ENCODE results near the gene EPS8. TPM values are rescaled to one million over a fixed set of nuclear protein-coding genes. Genes with fewer than 3 reads are reported as not detected.

The EPS8 gene
- total RNA-seq, 1 experiment from 2014 or later, result 97.5 TPM

DNA sequence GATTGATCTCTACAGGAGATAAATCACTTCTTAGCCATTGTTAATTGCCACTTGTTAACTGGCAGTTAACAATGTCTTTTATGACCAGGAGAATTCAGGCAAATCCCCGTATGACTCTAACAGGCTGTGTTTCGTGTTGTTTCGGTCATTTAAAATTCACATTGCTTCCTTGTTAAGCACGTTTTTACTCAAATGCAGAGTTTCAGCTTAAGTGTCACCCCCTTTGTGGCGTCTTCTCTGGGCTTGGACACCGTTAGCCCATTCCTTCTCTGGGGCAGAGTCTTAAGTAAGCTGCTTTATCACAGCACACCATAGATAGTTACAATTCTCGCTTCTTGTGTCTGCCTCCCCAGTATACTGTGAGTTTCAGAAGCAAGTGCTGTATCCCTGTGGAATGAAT, 205.4 kb downstream of the EPS8 start:
- no peaks in the 10 kb centered on the region for H3K4me1 Mint-ChIP-seq (ENCODE audit: low read depth, unreplicated experiment)
- H3K27me3 Mint-ChIP-seq (ENCODE audit: unreplicated experiment), result no peaks in the 10 kb centered on the region
- CTCF ChIA-PET, result interaction anchor here (0.9 to 1.4 kb wide), 7 partner anchors 11 to 272 kb away, joined by 4 to 55 read pairs (median 5); no protein-coding TSS in a partner anchor
- no peak for DNase-seq
- intact Hi-C loops (cut with micrococcal nuclease; ENCODE audit: unreplicated experiment), result loop anchor here (1.0 kb wide), 1 partner anchor 52 kb away; no protein-coding TSS in a partner anchor
- no TSS peak for BruUV-seq (replicated peaks)
- TF ChIP-seq, protein P1, sequence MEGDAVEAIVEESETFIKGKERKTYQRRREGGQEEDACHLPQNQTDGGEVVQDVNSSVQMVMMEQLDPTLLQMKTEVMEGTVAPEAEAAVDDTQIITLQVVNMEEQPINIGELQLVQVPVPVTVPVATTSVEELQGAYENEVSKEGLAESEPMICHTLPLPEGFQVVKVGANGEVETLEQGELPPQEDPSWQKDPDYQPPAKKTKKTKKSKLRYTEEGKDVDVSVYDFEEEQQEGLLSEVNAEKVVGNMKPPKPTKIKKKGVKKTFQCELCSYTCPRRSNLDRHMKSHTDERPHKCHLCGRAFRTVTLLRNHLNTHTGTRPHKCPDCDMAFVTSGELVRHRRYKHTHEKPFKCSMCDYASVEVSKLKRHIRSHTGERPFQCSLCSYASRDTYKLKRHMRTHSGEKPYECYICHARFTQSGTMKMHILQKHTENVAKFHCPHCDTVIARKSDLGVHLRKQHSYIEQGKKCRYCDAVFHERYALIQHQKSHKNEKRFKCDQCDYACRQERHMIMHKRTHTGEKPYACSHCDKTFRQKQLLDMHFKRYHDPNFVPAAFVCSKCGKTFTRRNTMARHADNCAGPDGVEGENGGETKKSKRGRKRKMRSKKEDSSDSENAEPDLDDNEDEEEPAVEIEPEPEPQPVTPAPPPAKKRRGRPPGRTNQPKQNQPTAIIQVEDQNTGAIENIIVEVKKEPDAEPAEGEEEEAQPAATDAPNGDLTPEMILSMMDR (IDR thresholded peaks at IDR 0.05; ENCODE audit: unreplicated experiment), result no peak
- no peaks in the 10 kb centered on the region for H3K36me3 Mint-ChIP-seq (ENCODE audit: insufficient read depth, unreplicated experiment)
- H3K4me3 Mint-ChIP-seq (ENCODE audit: low read depth, unreplicated experiment), result no peak overlapping the region
- no peak overlapping the region for H3K27ac Mint-ChIP-seq (ENCODE audit: unreplicated experiment)
- no peaks in the 10 kb centered on the region for H3K9me3 Mint-ChIP-seq (ENCODE audit: low read depth, unreplicated experiment)

DNA sequence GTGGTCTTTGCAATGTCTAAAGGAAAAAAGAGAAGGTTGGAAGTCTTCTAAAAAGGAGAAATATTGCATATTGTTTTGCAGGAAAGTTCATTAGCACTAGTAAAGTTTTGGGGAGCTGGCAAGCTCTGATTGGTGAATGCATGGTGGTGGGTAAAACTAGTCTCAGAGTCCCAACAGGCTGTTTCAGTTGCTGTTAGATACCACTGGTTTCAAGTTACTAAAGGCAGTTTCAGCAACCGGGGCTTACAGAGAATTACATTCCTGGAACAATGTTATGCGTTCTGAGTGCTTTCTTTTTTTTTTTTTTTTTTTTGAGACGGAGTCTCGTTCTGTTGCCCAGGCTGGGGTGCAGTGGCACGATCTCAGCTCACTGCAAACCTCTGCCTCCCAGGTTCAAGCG, 208.2 kb downstream of the EPS8 start:
- Mint-ChIP-seq H3K27ac (ENCODE audit: unreplicated experiment) (no peak overlapping the region), H3K36me3 (ENCODE audit: insufficient read depth, unreplicated experiment) (no peaks in the 10 kb centered on the region), H3K27me3 (ENCODE audit: unreplicated experiment) (no peaks in the 10 kb centered on the region), H3K4me3 (ENCODE audit: low read depth, unreplicated experiment) (no peak overlapping the region), H3K9me3 (ENCODE audit: low read depth, unreplicated experiment) (no peaks in the 10 kb centered on the region), H3K4me1 (ENCODE audit: low read depth, unreplicated experiment) (no peaks in the 10 kb centered on the region)
- CTCF ChIA-PET, result interaction anchor here (0.7 kb wide), 2 partner anchors 199 to 568 kb away, joined by 4 read pairs; no protein-coding TSS in a partner anchor
- BruUV-seq (replicated peaks), result no TSS peak
- DNase-seq, result no peak
- intact Hi-C loops (cut with micrococcal nuclease; ENCODE audit: unreplicated experiment), result no loop called here
- TF ChIP-seq, protein P1 (IDR thresholded peaks at IDR 0.05; ENCODE audit: unreplicated experiment), result no peak

DNA sequence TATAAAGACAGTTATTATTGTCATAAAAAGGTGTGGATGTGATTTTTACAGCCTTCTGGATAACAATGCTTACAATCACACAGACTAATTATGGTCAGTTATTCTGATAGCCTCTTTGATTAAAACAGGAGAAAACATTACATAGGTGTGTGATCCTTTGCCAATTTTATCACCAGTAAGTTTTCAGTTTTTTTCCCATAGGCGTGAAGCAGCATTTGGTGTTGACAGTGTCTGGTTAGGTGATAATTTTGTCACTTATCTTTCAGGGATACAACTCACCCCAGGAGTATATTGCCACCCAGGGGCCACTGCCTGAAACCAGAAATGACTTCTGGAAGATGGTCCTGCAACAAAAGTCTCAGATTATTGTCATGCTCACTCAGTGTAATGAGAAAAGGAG, 208.8 kb downstream of the EPS8 start:
- TF ChIP-seq, protein P1 (IDR thresholded peaks at IDR 0.05; ENCODE audit: unreplicated experiment), result no peak
- Mint-ChIP-seq H3K36me3 (ENCODE audit: insufficient read depth, unreplicated experiment) (no peaks in the 10 kb centered on the region), H3K9me3 (ENCODE audit: low read depth, unreplicated experiment) (no peaks in the 10 kb centered on the region), H3K4me3 (ENCODE audit: low read depth, unreplicated experiment) (no peak overlapping the region), H3K4me1 (ENCODE audit: low read depth, unreplicated experiment) (no peaks in the 10 kb centered on the region), H3K27me3 (ENCODE audit: unreplicated experiment) (no peaks in the 10 kb centered on the region), H3K27ac (ENCODE audit: unreplicated experiment) (no peak overlapping the region)
- CTCF ChIA-PET, result interaction anchor here (0.7 kb wide), 2 partner anchors 200 to 567 kb away, joined by 4 read pairs; no protein-coding TSS in a partner anchor
- DNase-seq, result no peak
- no TSS peak for BruUV-seq (replicated peaks)
- intact Hi-C loops (cut with micrococcal nuclease; ENCODE audit: unreplicated experiment), result no loop called here

DNA sequence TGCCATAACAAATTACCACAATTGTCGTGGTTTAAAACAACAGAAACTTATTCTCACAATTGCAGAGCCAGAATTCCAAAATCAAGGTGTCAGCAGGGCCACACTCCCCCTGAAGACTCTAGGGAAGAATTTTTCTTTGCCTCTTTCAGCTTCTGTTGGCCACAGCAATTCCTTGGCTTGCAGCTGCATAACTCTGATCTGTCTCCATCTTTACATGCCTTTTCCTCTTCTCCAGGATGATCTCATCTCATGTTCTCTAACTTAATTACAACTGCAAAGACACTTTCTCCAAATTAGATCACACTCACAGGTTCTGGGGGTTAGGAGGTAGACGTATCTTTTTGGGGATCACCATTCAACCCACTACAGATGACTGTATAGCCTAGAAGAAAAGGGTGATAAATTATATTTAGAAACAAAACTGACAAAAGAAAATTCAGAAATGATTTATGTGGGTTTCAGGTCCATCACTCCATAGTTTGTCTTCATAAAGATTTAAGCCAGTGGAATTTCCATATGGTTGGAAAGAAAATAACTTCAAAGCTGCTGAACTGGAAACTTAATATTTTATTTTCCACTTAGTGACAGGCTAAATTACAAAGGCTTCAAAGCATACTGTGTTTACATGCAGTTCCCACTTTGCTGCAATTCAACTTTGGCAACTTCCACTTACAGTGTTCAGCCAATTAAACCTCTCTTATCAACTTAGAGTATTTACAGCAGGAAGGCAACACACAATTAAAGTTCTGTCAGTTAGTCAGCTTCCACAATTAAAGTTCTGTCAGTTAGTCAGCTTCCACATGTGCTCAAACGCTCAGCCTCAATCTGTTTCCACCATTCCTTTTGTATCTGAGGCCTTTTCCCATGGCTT, 213.3 kb downstream of the EPS8 start:
- BruUV-seq (replicated peaks), result no TSS peak
- Mint-ChIP-seq H3K4me1 (ENCODE audit: low read depth, unreplicated experiment) (no peaks in the 10 kb centered on the region), H3K36me3 (ENCODE audit: insufficient read depth, unreplicated experiment) (peaks cover 6% of the 10 kb centered on the region), H3K27me3 (ENCODE audit: unreplicated experiment) (no peaks in the 10 kb centered on the region), H3K27ac (ENCODE audit: unreplicated experiment) (no peak overlapping the region), H3K9me3 (ENCODE audit: low read depth, unreplicated experiment) (no peaks in the 10 kb centered on the region), H3K4me3 (ENCODE audit: low read depth, unreplicated experiment) (no peak overlapping the region)
- intact Hi-C loops (cut with micrococcal nuclease; ENCODE audit: unreplicated experiment), result no loop called here
- TF ChIP-seq, protein P1 (IDR thresholded peaks at IDR 0.05; ENCODE audit: unreplicated experiment), result no peak
- CTCF ChIA-PET, result no interaction called here
- no peak for DNase-seq

Data from Calu3 (cell line).